Small intestine (tissue), 7 donors: Measurements from ENCODE around the gene TRIM3. TPM values are rescaled to one million over a fixed set of nuclear protein-coding genes. Genes with fewer than 3 reads are reported as not detected.

Experiments used
- DNase-seq, 2 donors: peaks; one replicate each; pipeline versions ENCODE4 v3.0.0 to v3.0.0-alpha.2; 2013
- FAIRE-seq: peaks from 2 replicates; lab custom pipeline; 2012; peaks lifted over from hg19 to GRCh38; lab: Jason Lieb, UNC
- H3K27ac ChIP-seq, 3 donors: one replicate each; pipeline ENCODE4 v1.5.1; 2013; ENCODE audit warnings: low read length in 2 of 3, mild to moderate bottlenecking in 2 of 3, control low read depth in 1 of 3, inconsistent platforms in 1 of 3, low read depth in 1 of 3, moderate library complexity in 1 of 3
- H3K27me3 ChIP-seq, 3 donors: one replicate each; pipeline ENCODE4 v1.6.1; 2013; ENCODE audit warnings: low read length in 3 of 3, inconsistent platforms in 1 of 3; ENCODE audit not compliant: control insufficient read depth in 3 of 3, insufficient read depth in 3 of 3
- H3K36me3 ChIP-seq, 3 donors: one replicate each; pipeline ENCODE4 v1.6.1; 2013; ENCODE audit warnings: low read length in 3 of 3, inconsistent platforms in 1 of 3, low read depth in 1 of 3, mild to moderate bottlenecking in 1 of 3, moderate library complexity in 1 of 3; ENCODE audit not compliant: control insufficient read depth in 3 of 3, insufficient read depth in 2 of 3
- H3K4me1 ChIP-seq, 3 donors: one replicate each; pipeline ENCODE4 v1.6.1; 2013; ENCODE audit warnings: low read length in 2 of 3, inconsistent platforms in 1 of 3, low read depth in 1 of 3, mild to moderate bottlenecking in 1 of 3, moderate library complexity in 1 of 3; ENCODE audit not compliant: control insufficient read depth in 3 of 3, insufficient read depth in 2 of 3
- H3K4me3 ChIP-seq, 3 donors: one replicate each; pipeline ENCODE4 v1.5.1; 2013; ENCODE audit warnings: low read length in 3 of 3, control low read depth in 1 of 3, inconsistent platforms in 1 of 3, low read depth in 1 of 3, mild to moderate bottlenecking in 1 of 3, moderate library complexity in 1 of 3
- H3K9me3 ChIP-seq, 2 donors: one replicate each; pipeline ENCODE4 v1.6.1; 2013; ENCODE audit warnings: low read depth in 1 of 2, low read length in 1 of 2; ENCODE audit not compliant: control insufficient read depth in 2 of 2, insufficient read depth in 1 of 2
- WGBS, 3 donors: extraction: QIAGEN DNeasy Blood & Tissue Kit; methylation state at CpG; one replicate each; pipeline ENCODE4 v1.1.7; 2013; 5-methylcytosine and 5-hydroxymethylcytosine counted together
- polyA plus RNA-seq, 4 donors: library from polyadenylated mRNA; stranded (reverse) in 3 of 4; unstranded in 1 of 4; fragments of 200-250 nt in 3 of 4; fragments of 120-200 nt in 1 of 4; gene quantifications; one replicate each; pipeline versions ENCODE4 v1.2.1 to v1.2.3, GENCODE V29; 2013
- donor health status: healthy with polysubstance abuse.
- donor health status: control.
- donor health status: control.
- donor health status: Bipolar disorder and iron deficiency.
- donor health status: healthy.

TRIM3 gene
- polyA plus RNA-seq, 4 donors: 11.0 to 96.4 (median 39.3) TPM

DNA sequence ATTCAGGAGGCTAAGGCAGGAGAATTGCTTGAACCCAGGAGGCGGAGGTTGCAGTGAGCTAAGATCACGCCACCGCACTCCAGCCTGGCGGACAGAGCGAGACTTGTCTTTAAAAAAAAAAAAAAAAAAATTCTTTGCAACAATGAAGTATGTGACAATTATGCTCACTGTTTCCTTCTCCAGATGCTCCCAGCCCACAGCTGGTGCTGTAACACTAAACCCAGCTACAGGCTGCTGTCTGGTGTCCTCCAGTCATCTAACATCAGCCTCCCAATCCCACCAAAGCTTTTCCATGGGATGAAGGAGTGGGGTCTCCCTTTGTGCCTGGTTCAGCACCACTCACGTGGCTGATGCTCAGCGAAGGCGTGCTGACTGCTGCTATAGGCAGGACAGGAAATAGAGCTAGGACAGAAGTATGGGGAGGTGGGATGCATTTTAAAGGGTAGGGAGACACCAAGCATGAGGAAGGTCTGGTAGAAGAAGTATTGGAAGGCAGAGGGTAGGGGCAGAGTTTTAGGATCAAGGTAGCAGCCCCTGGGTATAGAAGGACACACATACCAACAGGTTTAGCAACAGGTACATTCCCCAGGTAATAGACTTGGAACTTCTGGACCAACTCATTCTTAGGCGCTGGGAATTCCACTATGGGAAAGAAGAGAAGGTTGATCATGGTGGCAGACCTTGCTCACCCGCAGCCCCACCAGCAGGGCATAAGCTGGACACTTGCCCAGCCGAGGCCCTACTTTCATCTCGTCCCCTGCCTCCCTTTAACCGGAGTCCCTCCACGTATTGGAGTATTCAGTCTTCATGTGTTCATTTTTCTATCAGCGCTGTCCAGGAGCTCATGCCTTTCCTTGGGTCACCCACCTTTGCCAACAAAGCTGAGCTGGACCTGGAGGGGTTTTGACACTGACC lies 73.1 kb downstream of the TRIM3 start:
- WGBS, 3 donors: 94 to 97% (median 95%) methylated on average over 15 of the region's 15 CpGs

More for the DNA sequence above, 73.1 kb downstream of the TRIM3 start:
- Histone ChIP-seq H3K27ac (no peak overlapping the region), H3K27me3 (no peaks in the 10 kb centered on the region), H3K9me3 (no peaks in the 10 kb centered on the region), H3K4me3 (no peak overlapping the region), H3K4me1 (peaks cover 0 to 5% (median 0%) of the 10 kb centered on the region in 3 donors), H3K36me3 (peaks cover 0 to 62% (median 0%) of the 10 kb centered on the region in 3 donors)
- DNase-seq (no peak), FAIRE-seq (no peak)

Other genes with a start within 250 kb of the TRIM3 start
- gene FHIP1B, start 239.3 kb downstream of the TRIM3 start, polyA plus RNA-seq: 100 to 1,000 TPM in 3 of 4 donors, 10 to 100 TPM in 1; 63.4 to 157 (median 121) TPM
- gene CNGA4, start 234.9 kb downstream of the TRIM3 start, polyA plus RNA-seq: under 1 TPM in 2 of 4 donors, not detected in 2; 0.09 to 0.32 TPM
- gene CCKBR, start 214.1 kb downstream of the TRIM3 start, polyA plus RNA-seq: under 1 TPM in 2 of 4 donors, not detected in 2; 0.06 TPM
- 10 to 100 TPM in 3 of 4 donors, 1 to 10 TPM in 1; 2.0 to 29.6 (median 12.3) TPM for gene CAVIN3, start 153.4 kb downstream of the TRIM3 start, polyA plus RNA-seq
- 10 to 100 TPM; 22.0 to 41.2 (median 29.3) TPM for gene SMPD1, start 83.5 kb downstream of the TRIM3 start, polyA plus RNA-seq
- gene APBB1, start 54.8 kb downstream of the TRIM3 start, polyA plus RNA-seq: 10 to 100 TPM in 2 of 4 donors, 1 to 10 TPM in 2; 2.5 to 17.8 (median 11.9) TPM
- 1 to 10 TPM in 3 of 4 donors, under 1 TPM in 1; 0.85 to 5.7 (median 3.3) TPM for gene HPX, start 33.0 kb downstream of the TRIM3 start, polyA plus RNA-seq
- 10 to 100 TPM; 48.5 to 68.8 (median 64.1) TPM for gene ARFIP2, start 7.4 kb upstream of the TRIM3 start, polyA plus RNA-seq
- gene TIMM10B, start 7.6 kb upstream of the TRIM3 start, polyA plus RNA-seq: 10 to 100 TPM; 15.9 to 47.1 (median 23.9) TPM
- gene DNHD1, start 23.3 kb upstream of the TRIM3 start, polyA plus RNA-seq: 10 to 100 TPM in 1 of 4 donors, 1 to 10 TPM in 3; 4.0 to 10.5 (median 9.0) TPM
- 10 to 100 TPM; 15.9 to 28.4 (median 21.2) TPM for gene RRP8, start 129.7 kb upstream of the TRIM3 start, polyA plus RNA-seq
- 10 to 100 TPM; 73.9 to 99.2 (median 93.1) TPM for gene ILK, start 129.8 kb upstream of the TRIM3 start, polyA plus RNA-seq
- 100 to 1,000 TPM in 2 of 4 donors, 10 to 100 TPM in 2; 62.6 to 133 (median 105) TPM for gene TAF10, start 138.3 kb upstream of the TRIM3 start, polyA plus RNA-seq
- 100 to 1,000 TPM in 1 of 4 donors, 10 to 100 TPM in 3; 25.4 to 429 (median 34.7) TPM for gene TPP1, start 145.5 kb upstream of the TRIM3 start, polyA plus RNA-seq
- 10 to 100 TPM in 1 of 4 donors, 1 to 10 TPM in 1, under 1 TPM in 2; under 0.01 to 10.7 (median 3.6) TPM for gene DCHS1, start 181.9 kb upstream of the TRIM3 start, polyA plus RNA-seq
- 10 to 100 TPM; 17.8 to 64.5 (median 34.2) TPM for gene MRPL17, start 209.4 kb upstream of the TRIM3 start, polyA plus RNA-seq